Ovary (tissue), 3 donors: ENCODE data around the gene ATP2B2.

Experiments used
- EP300 ChIP-seq: sonication (generic); formaldehyde crosslinking; IDR thresholded peaks from one replicate; pipeline ENCODE4 v1.6.1; 2017; ENCODE audit warnings: antibody characterized with exemption
- POLR2A ChIP-seq: fragments of 450-650 bp; IDR thresholded peaks from one replicate; pipeline ENCODE4 v1.6.1; 2017; ENCODE audit warnings: antibody characterized with exemption, mild to moderate bottlenecking, moderate library complexity
- TF ChIP-seq, protein P1 (sequence below), 3 donors: fragments of 450-650 bp in 2 of 3; fragments of 200-600 bp in 1 of 3; IDR thresholded peaks; one replicate each; pipeline versions ENCODE4 v1.5.1 to v1.8.0; 2016 to 2022; ENCODE audit warnings: antibody characterized with exemption in 3 of 3, mild to moderate bottlenecking in 1 of 3
- donor health status: DM: no; HTN: no; CAD: no.

DNA sequence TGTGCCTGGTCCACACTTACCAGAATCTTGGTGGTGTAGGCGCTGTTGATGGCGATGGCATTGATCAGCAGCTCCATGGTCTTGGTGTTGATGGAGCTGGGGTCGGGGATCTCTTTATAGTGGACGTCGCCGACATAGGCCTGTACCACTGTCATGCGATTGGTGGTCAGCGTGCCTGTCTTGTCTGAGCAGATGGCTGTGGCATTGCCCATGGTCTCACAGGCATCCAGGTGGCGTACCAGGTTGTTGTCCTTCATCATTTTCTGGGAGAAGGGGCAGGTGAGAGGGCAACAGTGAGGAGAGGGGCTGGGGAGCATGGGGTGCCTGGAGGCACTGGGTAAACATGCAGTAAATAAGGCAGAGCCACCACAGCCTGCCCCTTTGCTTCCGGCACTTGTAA lies 133.6 kb downstream of the ATP2B2 start:
- TF ChIP-seq, protein P1, sequence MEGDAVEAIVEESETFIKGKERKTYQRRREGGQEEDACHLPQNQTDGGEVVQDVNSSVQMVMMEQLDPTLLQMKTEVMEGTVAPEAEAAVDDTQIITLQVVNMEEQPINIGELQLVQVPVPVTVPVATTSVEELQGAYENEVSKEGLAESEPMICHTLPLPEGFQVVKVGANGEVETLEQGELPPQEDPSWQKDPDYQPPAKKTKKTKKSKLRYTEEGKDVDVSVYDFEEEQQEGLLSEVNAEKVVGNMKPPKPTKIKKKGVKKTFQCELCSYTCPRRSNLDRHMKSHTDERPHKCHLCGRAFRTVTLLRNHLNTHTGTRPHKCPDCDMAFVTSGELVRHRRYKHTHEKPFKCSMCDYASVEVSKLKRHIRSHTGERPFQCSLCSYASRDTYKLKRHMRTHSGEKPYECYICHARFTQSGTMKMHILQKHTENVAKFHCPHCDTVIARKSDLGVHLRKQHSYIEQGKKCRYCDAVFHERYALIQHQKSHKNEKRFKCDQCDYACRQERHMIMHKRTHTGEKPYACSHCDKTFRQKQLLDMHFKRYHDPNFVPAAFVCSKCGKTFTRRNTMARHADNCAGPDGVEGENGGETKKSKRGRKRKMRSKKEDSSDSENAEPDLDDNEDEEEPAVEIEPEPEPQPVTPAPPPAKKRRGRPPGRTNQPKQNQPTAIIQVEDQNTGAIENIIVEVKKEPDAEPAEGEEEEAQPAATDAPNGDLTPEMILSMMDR (IDR thresholded peaks at IDR 0.05): no peak
- TF ChIP-seq POLR2A (no peak), EP300 (no peak)
